HCT116 (cell line): ENCODE data around the gene C6orf118. TPM values are rescaled to one million over a fixed set of nuclear protein-coding genes. Genes with fewer than 3 reads are reported as not detected.

Experiments used
- ATAC-seq: fragments of 200-7000 bp; cut with Tn5 transposase; 2 replicates; pipeline ENCODE4 v1.9.1; 2020; ENCODE audit warnings: mild to moderate bottlenecking, moderate library complexity
- BruUV-seq: library from RNA; stranded (reverse); fragments of 400-500 nt; replicated peaks from 2 replicates; lab custom pipeline; 2021; lab: Mats Ljungman, UMichigan
- CTCF ChIA-PET: fragments of 300-600 bp; sonication (Branson Sonifier 250); formaldehyde crosslinking; loops from one replicate; lab custom pipeline; 2021; ENCODE audit warnings: antibody characterized with exemption; lab: Charles Lee
- POLR2A ChIA-PET: fragments of 300-600, 350-600 bp; sonication (Branson Sonifier 250); formaldehyde crosslinking; loops from one replicate; lab custom pipeline; 2021; ENCODE audit warnings: antibody characterized with exemption; lab: Charles Lee
- RAD21 ChIA-PET, 2 experiments: fragments of 300-600 bp; sonication (Branson Sonifier 250); formaldehyde crosslinking; loops; one replicate each; lab custom pipeline; 2023; ENCODE audit warnings: low total read pairs in 2 of 2; ENCODE audit not compliant: uncharacterized antibody in 2 of 2, unreplicated experiment in 2 of 2, low non-redundant PET in 1 of 2; lab: Charles Lee
- DNase-seq: peaks from one replicate; pipeline ENCODE4 v3.0.0-alpha.2; 2010; ENCODE audit warnings: low read depth, low spot score
- H2AFZ ChIP-seq: fragments of 200-600 bp; shearing (Covaris generic), sonication (generic); 2 replicates; pipeline ENCODE4 v1.6.1; 2017; ENCODE audit warnings: low read depth, mixed run types, mixed read lengths, antibody characterized with exemption, low read length; ENCODE audit not compliant: poor library complexity, severe bottlenecking
- H3K27ac ChIP-seq: 2 replicates; pipeline ENCODE4 v1.5.1; 2012; ENCODE audit warnings: low read depth, low read length
- H3K27me3 ChIP-seq: fragments of 200-600 bp; sonication (generic); 2 replicates; pipeline ENCODE4 v1.6.1; 2016; ENCODE audit warnings: mixed run types, low read length, mixed read lengths; ENCODE audit not compliant: insufficient read depth
- H3K36me3 ChIP-seq, 2 experiments: fragments of 200-500 bp in 1 of 2; fragments of 200-600 bp in 1 of 2; sonication (Bioruptor generic) in 1 of 2; sonication (generic) in 1 of 2; 2 replicates each; pipeline versions ENCODE4 v1.5.1 to v1.6.1; 2014 to 2016; ENCODE audit warnings: low read length in 2 of 2, inconsistent platforms in 1 of 2, mixed read lengths in 1 of 2, mixed run types in 1 of 2; ENCODE audit not compliant: insufficient read depth in 2 of 2, control insufficient read depth in 1 of 2
- H3K4me1 ChIP-seq, 2 experiments: fragments of 200-600 bp in 1 of 2; sonication (generic) in 1 of 2; 2 replicates each; pipeline versions ENCODE4 v1.5.1 to v1.6.1; 2012 to 2017; ENCODE audit warnings: low read length in 2 of 2, inconsistent platforms in 1 of 2, mild to moderate bottlenecking in 1 of 2, mixed read lengths in 1 of 2, mixed run types in 1 of 2, moderate library complexity in 1 of 2; ENCODE audit not compliant: insufficient read depth in 2 of 2, control insufficient read depth in 1 of 2
- H3K4me2 ChIP-seq: fragments of 200-600 bp; sonication (generic); 2 replicates; pipeline ENCODE4 v1.6.1; 2017; ENCODE audit warnings: mixed run types, low read length, mixed read lengths
- H3K4me3 ChIP-seq, 2 experiments: fragments of 200-600 bp in 1 of 2; sonication (generic) in 1 of 2; replicated peaks in 1 of 2; 2 replicates each; pipeline ENCODE4 v1.5.1; 2011 to 2016; ENCODE audit warnings: low read length in 2 of 2, control low read depth in 1 of 2, low read depth in 1 of 2, mild to moderate bottlenecking in 1 of 2, mixed read lengths in 1 of 2, mixed run types in 1 of 2
- H3K79me2 ChIP-seq: fragments of 200-600 bp; sonication (generic); 2 replicates; pipeline ENCODE4 v1.6.1; 2017; ENCODE audit warnings: mild to moderate bottlenecking, mixed run types, low read length, moderate library complexity, mixed read lengths; ENCODE audit not compliant: insufficient read depth
- H3K9ac ChIP-seq: fragments of 200-600 bp; sonication (generic); 2 replicates; pipeline ENCODE4 v1.6.1; 2016; ENCODE audit warnings: low read length, mixed read lengths
- H3K9me2 ChIP-seq: fragments of 200-600 bp; sonication (generic), shearing (Covaris generic); 2 replicates; pipeline ENCODE4 v1.6.1; 2017; ENCODE audit warnings: mixed run types, mild to moderate bottlenecking, moderate library complexity; ENCODE audit not compliant: insufficient read depth
- H3K9me3 ChIP-seq, 2 experiments: fragments of 200-500 bp in 1 of 2; fragments of 200-600 bp in 1 of 2; sonication (Bioruptor generic) in 1 of 2; sonication (generic) in 1 of 2; 2 replicates each; pipeline ENCODE4 v1.6.1; 2014 to 2017; ENCODE audit warnings: low read length in 2 of 2, mixed read lengths in 2 of 2, inconsistent platforms in 1 of 2, low read depth in 1 of 2, mild to moderate bottlenecking in 1 of 2, mixed run types in 1 of 2, moderate library complexity in 1 of 2; ENCODE audit not compliant: control insufficient read depth in 1 of 2, insufficient read depth in 1 of 2
- H4K20me1 ChIP-seq: fragments of 200-600 bp; sonication (generic), shearing (Covaris generic); 2 replicates; pipeline ENCODE4 v1.6.1; 2017; ENCODE audit warnings: mixed run types, mild to moderate bottlenecking, moderate library complexity; ENCODE audit not compliant: insufficient read depth
- CBX3 ChIP-seq: IDR thresholded peaks from 2 replicates; pipeline ENCODE4 v1.6.1; 2012; ENCODE audit warnings: low read depth
- CEBPB ChIP-seq: IDR thresholded peaks from 2 replicates; pipeline ENCODE4 v1.6.1; 2012; ENCODE audit warnings: low read depth
- CTCF ChIP-seq, 3 experiments: fragments of 200-600 bp in 1 of 3; sonication (generic) in 1 of 3; IDR thresholded peaks in 2 of 3; conservative IDR thresholded peaks in 1 of 3; 2 replicates each; pipeline ENCODE4 v1.5.1; 2012 to 2017; ENCODE audit warnings: low read depth in 2 of 3, low read length in 2 of 3, antibody characterized with exemption in 1 of 3, borderline replicate concordance in 1 of 3, control low read depth in 1 of 3, mild to moderate bottlenecking in 1 of 3, mixed read lengths in 1 of 3, mixed run types in 1 of 3, moderate library complexity in 1 of 3; ENCODE audit not compliant: insufficient read depth in 1 of 3
- EGR1 ChIP-seq: IDR thresholded peaks from 2 replicates; pipeline ENCODE4 v1.6.1; 2012; ENCODE audit warnings: low read depth
- ELF1 ChIP-seq: IDR thresholded peaks from 2 replicates; pipeline ENCODE4 v1.6.1; 2012; ENCODE audit warnings: low read depth, borderline replicate concordance
- EZH2phosphoT487 ChIP-seq: fragments of 200-600 bp; IDR thresholded peaks from 2 replicates; pipeline ENCODE4 v1.6.1; 2018; ENCODE audit warnings: antibody characterized with exemption, borderline replicate concordance
- FOSL1 ChIP-seq: IDR thresholded peaks from 2 replicates; pipeline ENCODE4 v1.6.1; 2012; ENCODE audit warnings: low read depth
- JUND ChIP-seq: IDR thresholded peaks from 2 replicates; pipeline ENCODE4 v1.6.1; 2012
- MAX ChIP-seq: IDR thresholded peaks from 2 replicates; pipeline ENCODE4 v1.6.1; 2012
- POLR2AphosphoS5 ChIP-seq: IDR thresholded peaks from 2 replicates; pipeline ENCODE4 v1.6.1; 2011; ENCODE audit warnings: mild to moderate bottlenecking, low read depth, low read length, moderate library complexity
- RAD21 ChIP-seq: IDR thresholded peaks from 2 replicates; pipeline ENCODE4 v1.6.1; 2012; ENCODE audit warnings: low read depth, mild to moderate bottlenecking
- REST ChIP-seq: IDR thresholded peaks from 2 replicates; pipeline ENCODE4 v1.6.1; 2012; ENCODE audit warnings: low read depth
- SIN3A ChIP-seq: IDR thresholded peaks from 2 replicates; pipeline ENCODE4 v1.6.1; 2012; ENCODE audit warnings: low read depth
- SP1 ChIP-seq: IDR thresholded peaks from 2 replicates; pipeline ENCODE4 v1.6.1; 2012; ENCODE audit warnings: low read depth
- SRF ChIP-seq: IDR thresholded peaks from 2 replicates; pipeline ENCODE4 v1.6.1; 2012; ENCODE audit warnings: low read depth
- TCF7L2 ChIP-seq: IDR thresholded peaks from 2 replicates; pipeline ENCODE4 v1.7.0; 2011; ENCODE audit warnings: borderline replicate concordance, inconsistent platforms; ENCODE audit not compliant: insufficient read depth, insufficient read length; ENCODE audit errors: extremely low read depth
- YY1 ChIP-seq: IDR thresholded peaks from 2 replicates; pipeline ENCODE4 v1.6.1; 2011; ENCODE audit warnings: low read length, low read depth, moderate library complexity, mild to moderate bottlenecking; ENCODE audit not compliant: insufficient replicate concordance; ENCODE audit errors: extremely low read depth
- ZFX ChIP-seq: fragments of 450-650 bp; IDR thresholded peaks from 2 replicates; pipeline ENCODE4 v1.6.1; 2017
- intact Hi-C: fragments of 100-400 bp; cut with micrococcal nuclease; formaldehyde crosslinking; loops from 2 replicates; pipeline ENCODE4 v1.10.0; 2022
- total RNA-seq: library from RNA; stranded (reverse); gene quantifications from one replicate; pipeline ENCODE4 v1.2.1, GENCODE V29; 2021; ENCODE audit not compliant: unreplicated experiment

C6orf118 gene
- total RNA-seq, 1 experiment from 2014 or later = not detected

GRCh38 chr6:165231177-165231576, 78.2 kb downstream of the C6orf118 start:
- TF ChIP-seq ZFX = no peak
- TF ChIP-seq RAD21 = no peak
- no peak for TF ChIP-seq TCF7L2
- TF ChIP-seq SP1 = no peak
- TF ChIP-seq EZH2phosphoT487 = no peak
- no peak for TF ChIP-seq YY1
- no peak for TF ChIP-seq SRF
- TF ChIP-seq JUND = no peak
- no peak for TF ChIP-seq ELF1
- TF ChIP-seq POLR2AphosphoS5 = no peak
- no peak for TF ChIP-seq EGR1
- TF ChIP-seq CTCF (IDR thresholded peaks at IDR 0.05 in 2 of 3, conservative IDR thresholded peaks at IDR 0.05 in 1 of 3; ENCODE audit: borderline replicate concordance in 1 of 3, insufficient read depth in 1 of 3, low read depth in 2 of 3, low read length in 2 of 3) = no peak
- TF ChIP-seq CBX3 = no peak
- TF ChIP-seq SIN3A = no peak
- no peak for TF ChIP-seq FOSL1
- no peak for TF ChIP-seq MAX
- TF ChIP-seq CEBPB = no peak
- no peak for TF ChIP-seq REST
- TF ChIP-seq, all 23 proteins: peak for 0
- peaks cover 0 to 3% of the 10 kb centered on the region in 2 experiments; a peak in 2 of 4 replicates for H3K9me3 ChIP-seq
- no peaks in the 10 kb centered on the region for H3K79me2 ChIP-seq
- H3K9me2 ChIP-seq = no peaks in the 10 kb centered on the region
- no peak overlapping the region for H3K9ac ChIP-seq
- H3K36me3 ChIP-seq = no peaks in the 10 kb centered on the region
- RAD21 ChIA-PET = no interaction called here
- intact Hi-C loops = no loop called here
- no peak overlapping the region for H3K4me2 ChIP-seq
- DNase-seq (no peak), ATAC-seq (no peak)
- no peak overlapping the region for H3K4me3 ChIP-seq
- CTCF ChIA-PET = no interaction called here
- no peaks in the 10 kb centered on the region for H3K4me1 ChIP-seq
- H3K27me3 ChIP-seq = no peaks in the 10 kb centered on the region
- BruUV-seq = no TSS peak
- no peak overlapping the region for H2AFZ ChIP-seq
- H3K27ac ChIP-seq = no peak overlapping the region
- H4K20me1 ChIP-seq = no peaks in the 10 kb centered on the region
- POLR2A ChIA-PET = no interaction called here
